Liver (tissue), 9 donors: Measurements from ENCODE around the gene UTS2R. TPM values are rescaled to one million over a fixed set of nuclear protein-coding genes. Genes with fewer than 3 reads are reported as not detected.

Experiments
- DNase-seq: peaks from one replicate; pipeline ENCODE4 v3.0.0-alpha.2; 2017; ENCODE audit warnings: low spot score
- H3K27ac ChIP-seq, 2 donors: one replicate each; pipeline ENCODE4 v1.7.0; 2013; ENCODE audit warnings: inconsistent platforms in 2 of 2, low read length in 2 of 2, control low read depth in 1 of 2, low read depth in 1 of 2, mild to moderate bottlenecking in 1 of 2
- H3K27me3 ChIP-seq, 4 donors: one replicate each; pipeline versions ENCODE4 v1.6.1 to v1.7.0; 2013; ENCODE audit warnings: low read length in 3 of 4, inconsistent platforms in 1 of 4, mild to moderate bottlenecking in 1 of 4, moderate library complexity in 1 of 4; ENCODE audit not compliant: control insufficient read depth in 4 of 4, insufficient read depth in 4 of 4
- H3K36me3 ChIP-seq, 4 donors: one replicate each; pipeline versions ENCODE4 v1.6.1 to v1.7.0; 2013; ENCODE audit warnings: low read length in 3 of 4, mild to moderate bottlenecking in 3 of 4, low read depth in 1 of 4, moderate library complexity in 1 of 4; ENCODE audit not compliant: control insufficient read depth in 4 of 4, insufficient read depth in 3 of 4
- H3K4me1 ChIP-seq, 4 donors: one replicate each; pipeline versions ENCODE4 v1.6.1 to v1.7.0; 2013; ENCODE audit warnings: low read length in 3 of 4, mild to moderate bottlenecking in 3 of 4, moderate library complexity in 1 of 4; ENCODE audit not compliant: control insufficient read depth in 4 of 4, insufficient read depth in 4 of 4
- H3K4me3 ChIP-seq, 3 donors: one replicate each; pipeline versions ENCODE4 v1.6.1 to v1.7.0; 2013; ENCODE audit warnings: low read length in 3 of 3, control low read depth in 1 of 3, low read depth in 1 of 3, mild to moderate bottlenecking in 1 of 3
- H3K9ac ChIP-seq, 2 donors: one replicate each; pipeline ENCODE4 v1.7.0; 2013; ENCODE audit warnings: low read length in 2 of 2, mild to moderate bottlenecking in 2 of 2, moderate library complexity in 2 of 2, control low read depth in 1 of 2, low read depth in 1 of 2
- H3K9me3 ChIP-seq, 4 donors: one replicate each; pipeline versions ENCODE4 v1.6.1 to v1.7.0; 2013; ENCODE audit warnings: low read length in 3 of 4; ENCODE audit not compliant: control insufficient read depth in 4 of 4
- CTCF ChIP-seq: fragments of 150-350 bp; IDR thresholded peaks from 2 replicates; pipeline ENCODE4 v1.5.1; 2017; ENCODE audit warnings: improper control_type of control experiment, low read depth, low read length; ENCODE audit not compliant: missing input control
- EGR1 ChIP-seq, 2 donors: IDR thresholded peaks; 2 replicates each; pipeline ENCODE4 v1.6.1; 2016 to 2018; ENCODE audit warnings: antibody characterized with exemption in 2 of 2, low read depth in 2 of 2
- FOXA1 ChIP-seq: IDR thresholded peaks from 2 replicates; pipeline ENCODE4 v1.6.1; 2016; ENCODE audit warnings: antibody characterized with exemption
- FOXA2 ChIP-seq: IDR thresholded peaks from 2 replicates; pipeline ENCODE4 v1.6.1; 2016; ENCODE audit warnings: antibody characterized with exemption
- HNF4A ChIP-seq, 2 donors: conservative IDR thresholded peaks; 2 replicates each; pipeline ENCODE4 v1.6.1; 2016; ENCODE audit warnings: antibody characterized with exemption in 2 of 2, mild to moderate bottlenecking in 2 of 2
- HNF4G ChIP-seq: IDR thresholded peaks from 2 replicates; pipeline ENCODE4 v1.6.1; 2016; ENCODE audit warnings: antibody characterized with exemption
- JUND ChIP-seq, 2 donors: IDR thresholded peaks; 2 replicates each; pipeline ENCODE4 v1.6.1; 2016; ENCODE audit warnings: antibody characterized with exemption in 2 of 2
- NR2F2 ChIP-seq: IDR thresholded peaks from 2 replicates; pipeline ENCODE4 v1.6.1; 2016; ENCODE audit warnings: antibody characterized with exemption
- RAD21 ChIP-seq, 2 donors: IDR thresholded peaks; 2 replicates each; pipeline ENCODE4 v1.6.1; 2016; ENCODE audit warnings: antibody characterized with exemption in 2 of 2, mild to moderate bottlenecking in 2 of 2
- REST ChIP-seq: IDR thresholded peaks from 2 replicates; pipeline ENCODE4 v1.6.1; 2016; ENCODE audit warnings: antibody characterized with exemption, mild to moderate bottlenecking
- YY1 ChIP-seq: IDR thresholded peaks from 2 replicates; pipeline ENCODE4 v1.6.1; 2016; ENCODE audit warnings: antibody characterized with exemption, mild to moderate bottlenecking
- ZBTB33 ChIP-seq: IDR thresholded peaks from 2 replicates; pipeline ENCODE4 v1.6.1; 2016; ENCODE audit warnings: antibody characterized with exemption
- WGBS: extraction: QIAGEN DNeasy Blood & Tissue Kit; methylation state at CpG from one replicate; pipeline ENCODE4 v1.1.7; 2013; 5-methylcytosine and 5-hydroxymethylcytosine counted together
- polyA plus RNA-seq, 2 donors: library from polyadenylated mRNA; stranded (reverse) in 1 of 2; unstranded in 1 of 2; fragments of 200-250 nt in 1 of 2; fragments of >200 nt in 1 of 2; fragmentation: Nextera tagmentation in 1 of 2; extraction: Ambion mirVana in 1 of 2; gene quantifications; one replicate each; pipeline versions ENCODE4 v1.2.1 to v1.2.3, GENCODE V29; 2013 to 2015
- total RNA-seq, 2 donors: library from RNA; depleted of rRNA; stranded (reverse); fragments of >200 nt; gene quantifications; one replicate each; pipeline ENCODE4 v1.2.3, GENCODE V29; 2014
- donor health status: healthy.
- donor health status: healthy.
- donor health status: healthy.
- donor health status: healthy.
- donor health status: healthy.

UTS2R gene
- total and polyA plus RNA-seq, 4 donors, result not detected

- WGBS, result 69% methylated on average over 34 of the region's 34 CpGs
- H3K9me3 ChIP-seq, result no peaks in the 10 kb centered on the region
- no peak for DNase-seq
- peaks cover 0 to 9% (median 6%) of the 10 kb centered on the region in 4 donors for H3K36me3 ChIP-seq
- TF ChIP-seq CTCF, result no peak
- TF ChIP-seq HNF4G, result no peak
- no peak for TF ChIP-seq YY1
- TF ChIP-seq HNF4A (conservative IDR thresholded peaks at IDR 0.05), result no peak
- TF ChIP-seq FOXA2, result no peak
- TF ChIP-seq REST, result peak; percentile 98
- no peak for TF ChIP-seq ZBTB33
- no peak for TF ChIP-seq FOXA1
- no peaks in the 10 kb centered on the region for H3K27me3 ChIP-seq
- H3K4me1 ChIP-seq, result peaks cover 18 to 23% (median 20%) of the 10 kb centered on the region in 4 donors
- no peak overlapping the region for H3K4me3 ChIP-seq
- no peak overlapping the region for H3K9ac ChIP-seq
- H3K27ac ChIP-seq, result no peak overlapping the region
Measured at GRCh38 chr17:82388223-82388921, 16.8 kb downstream of the UTS2R start.

GRCh38 chr17:82388922-82389283, 17.3 kb downstream of the UTS2R start:
- 81% methylated on average over 21 of the region's 21 CpGs for WGBS
- DNase-seq, result no peak
- no peak for TF ChIP-seq HNF4A (conservative IDR thresholded peaks at IDR 0.05)
- TF ChIP-seq RAD21 (IDR thresholded peaks at IDR 0.05), result no peak
- TF ChIP-seq CTCF, result no peak
- no peak for TF ChIP-seq EGR1 (IDR thresholded peaks at IDR 0.05; ENCODE audit: low read depth in 2 of 2)
- no peak for TF ChIP-seq ZBTB33
- no peak for TF ChIP-seq JUND (IDR thresholded peaks at IDR 0.05)
- TF ChIP-seq YY1, result no peak
- no peak for TF ChIP-seq NR2F2
- Histone ChIP-seq H3K4me1 (peaks cover 12 to 18% (median 16%) of the 10 kb centered on the region in 4 donors), H3K9ac (no peak overlapping the region), H3K36me3 (peaks cover 0 to 9% (median 6%) of the 10 kb centered on the region in 4 donors), H3K4me3 (no peak overlapping the region), H3K27me3 (no peaks in the 10 kb centered on the region), H3K9me3 (no peaks in the 10 kb centered on the region), H3K27ac (no peak overlapping the region)
